ENCODE measurements around the gene DOK6.

DNA sequence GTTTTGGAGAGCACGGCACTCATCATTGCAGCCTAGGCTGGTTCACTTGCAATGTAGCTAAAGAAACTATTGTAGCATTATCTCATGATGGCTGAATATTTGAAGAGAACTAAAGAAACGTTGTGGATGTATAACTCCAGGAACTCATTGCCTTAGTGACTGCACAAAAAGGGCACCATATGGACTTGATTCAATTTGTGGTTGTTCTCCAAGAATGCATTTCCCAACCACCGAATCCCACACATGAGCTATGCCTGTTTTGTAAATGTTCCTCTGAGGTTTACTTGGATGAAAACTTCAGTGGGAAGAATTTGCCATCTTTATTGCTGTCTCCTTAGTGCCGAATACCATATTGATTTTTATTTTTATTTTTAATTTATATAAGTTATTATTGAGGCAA lies 43.5 kb downstream of the DOK6 start:
- TF ChIP-seq CREB1 (IDR thresholded peaks at IDR 0.05; ENCODE audit: low read depth) (no peak), GABPA (IDR thresholded peaks at IDR 0.05; ENCODE audit: low read depth) (no peak), RAD21 (IDR thresholded peaks at IDR 0.05; ENCODE audit: insufficient read depth, low read depth, low read length) (no peak), NFIC (IDR thresholded peaks at IDR 0.05; ENCODE audit: low read depth, low read length) (no peak), HDAC6 (IDR thresholded peaks at IDR 0.05; ENCODE audit: unreplicated experiment) (no peak), GATAD2B (conservative IDR thresholded peaks at IDR 0.05; ENCODE audit: low read depth) (no peak), SIN3A (IDR thresholded peaks at IDR 0.05; ENCODE audit: low read depth, low read length) (no peak), EZH2 (IDR thresholded peaks at IDR 0.05; ENCODE audit: borderline replicate concordance, control insufficient read depth, low read depth, low read length) (no peak), NR2C2 (IDR thresholded peaks at IDR 0.05; ENCODE audit: borderline replicate concordance, control insufficient read depth, insufficient read length, low read depth) (no peak), SUPT20H (IDR thresholded peaks at IDR 0.05; ENCODE audit: borderline replicate concordance, control insufficient read depth, low read depth, low read length) (no peak), ESRRA (IDR thresholded peaks at IDR 0.05; ENCODE audit: low read length) (no peak), TCF7 (IDR thresholded peaks at IDR 0.05; ENCODE audit: borderline replicate concordance) (no peak), MEF2A (IDR thresholded peaks at IDR 0.05; ENCODE audit: insufficient read depth, low read depth, low read length) (no peak)
- TF ChIP-seq, protein P1, sequence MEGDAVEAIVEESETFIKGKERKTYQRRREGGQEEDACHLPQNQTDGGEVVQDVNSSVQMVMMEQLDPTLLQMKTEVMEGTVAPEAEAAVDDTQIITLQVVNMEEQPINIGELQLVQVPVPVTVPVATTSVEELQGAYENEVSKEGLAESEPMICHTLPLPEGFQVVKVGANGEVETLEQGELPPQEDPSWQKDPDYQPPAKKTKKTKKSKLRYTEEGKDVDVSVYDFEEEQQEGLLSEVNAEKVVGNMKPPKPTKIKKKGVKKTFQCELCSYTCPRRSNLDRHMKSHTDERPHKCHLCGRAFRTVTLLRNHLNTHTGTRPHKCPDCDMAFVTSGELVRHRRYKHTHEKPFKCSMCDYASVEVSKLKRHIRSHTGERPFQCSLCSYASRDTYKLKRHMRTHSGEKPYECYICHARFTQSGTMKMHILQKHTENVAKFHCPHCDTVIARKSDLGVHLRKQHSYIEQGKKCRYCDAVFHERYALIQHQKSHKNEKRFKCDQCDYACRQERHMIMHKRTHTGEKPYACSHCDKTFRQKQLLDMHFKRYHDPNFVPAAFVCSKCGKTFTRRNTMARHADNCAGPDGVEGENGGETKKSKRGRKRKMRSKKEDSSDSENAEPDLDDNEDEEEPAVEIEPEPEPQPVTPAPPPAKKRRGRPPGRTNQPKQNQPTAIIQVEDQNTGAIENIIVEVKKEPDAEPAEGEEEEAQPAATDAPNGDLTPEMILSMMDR (IDR thresholded peaks at IDR 0.05 in 2 of 3, conservative IDR thresholded peaks at IDR 0.05 in 1 of 3; ENCODE audit: control insufficient read depth in 2 of 3, extremely low read depth in 1 of 3, insufficient read depth in 1 of 3, low read depth in 3 of 3, low read length in 3 of 3), result no peak
